ENCODE data around the gene STARD13.

STARD13 gene

DNA sequence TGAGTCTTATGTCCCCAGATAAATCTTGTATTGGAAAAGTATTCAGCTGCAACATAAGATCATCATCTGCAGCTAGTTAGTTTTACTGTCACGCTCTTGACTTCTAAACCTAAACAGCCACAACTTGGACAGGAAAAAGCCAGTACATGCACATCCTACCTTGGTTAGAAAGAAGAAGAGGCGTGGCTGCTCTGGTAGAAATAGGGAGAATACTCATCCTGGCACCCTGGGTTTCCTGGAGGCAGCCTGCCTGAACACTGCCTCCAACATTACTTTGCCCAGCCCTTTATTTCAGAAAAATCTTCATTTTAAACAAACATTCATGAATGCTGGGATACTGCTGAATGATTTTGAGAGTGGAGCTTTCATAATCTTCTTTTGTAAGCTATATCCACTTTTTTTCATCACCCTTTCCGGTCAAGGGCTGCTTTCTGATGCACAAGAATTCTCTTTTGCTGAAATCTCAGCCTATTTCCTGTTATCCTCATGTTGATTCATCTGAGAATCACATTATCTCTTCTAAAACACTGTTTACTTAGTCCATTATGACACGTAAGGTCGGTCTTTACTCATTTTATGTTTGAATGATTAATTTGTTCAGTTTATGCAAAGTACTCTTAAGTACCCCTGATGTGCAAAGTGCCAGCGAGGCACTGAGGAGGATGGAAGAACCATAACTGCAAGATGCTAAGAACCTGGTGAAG lies 55.2 kb downstream of the STARD13 start:
- H3K36me3 ChIP-seq (ENCODE audit: low read length) = no peaks in the 10 kb centered on the region
- H3K4me2 ChIP-seq (ENCODE audit: low read depth, low read length, poor library complexity, severe bottlenecking) = no peak overlapping the region
- no peaks in the 10 kb centered on the region for H3F3A ChIP-seq (ENCODE audit: insufficient read depth)
- H3K27ac ChIP-seq (ENCODE audit: low read depth, low read length) = no peak overlapping the region
- no peak overlapping the region for H3K4me3 ChIP-seq (ENCODE audit: insufficient read depth, low read length, poor library complexity, severe bottlenecking)
- no peaks in the 10 kb centered on the region for H4K20me1 ChIP-seq (ENCODE audit: low read depth, low read length)
- no peak overlapping the region for H3K9ac ChIP-seq (ENCODE audit: low read length)
- no peaks in the 10 kb centered on the region for H3K79me2 ChIP-seq (ENCODE audit: insufficient read depth, low read length)
- H2AFZ ChIP-seq (ENCODE audit: low read depth, low read length, severe bottlenecking) = no peak overlapping the region
- H3K9me3 ChIP-seq (ENCODE audit: insufficient read depth, low read length) = no peaks in the 10 kb centered on the region
- H3K9me2 ChIP-seq (replicated peaks; ENCODE audit: insufficient read depth, low read length) = no peaks in the 10 kb centered on the region
- no peaks in the 10 kb centered on the region for H3K27me3 ChIP-seq (ENCODE audit: low read length)
- TF ChIP-seq EZH2phosphoT487 (conservative IDR thresholded peaks at IDR 0.05; ENCODE audit: low read length) = no peak
- TF ChIP-seq, protein P1, sequence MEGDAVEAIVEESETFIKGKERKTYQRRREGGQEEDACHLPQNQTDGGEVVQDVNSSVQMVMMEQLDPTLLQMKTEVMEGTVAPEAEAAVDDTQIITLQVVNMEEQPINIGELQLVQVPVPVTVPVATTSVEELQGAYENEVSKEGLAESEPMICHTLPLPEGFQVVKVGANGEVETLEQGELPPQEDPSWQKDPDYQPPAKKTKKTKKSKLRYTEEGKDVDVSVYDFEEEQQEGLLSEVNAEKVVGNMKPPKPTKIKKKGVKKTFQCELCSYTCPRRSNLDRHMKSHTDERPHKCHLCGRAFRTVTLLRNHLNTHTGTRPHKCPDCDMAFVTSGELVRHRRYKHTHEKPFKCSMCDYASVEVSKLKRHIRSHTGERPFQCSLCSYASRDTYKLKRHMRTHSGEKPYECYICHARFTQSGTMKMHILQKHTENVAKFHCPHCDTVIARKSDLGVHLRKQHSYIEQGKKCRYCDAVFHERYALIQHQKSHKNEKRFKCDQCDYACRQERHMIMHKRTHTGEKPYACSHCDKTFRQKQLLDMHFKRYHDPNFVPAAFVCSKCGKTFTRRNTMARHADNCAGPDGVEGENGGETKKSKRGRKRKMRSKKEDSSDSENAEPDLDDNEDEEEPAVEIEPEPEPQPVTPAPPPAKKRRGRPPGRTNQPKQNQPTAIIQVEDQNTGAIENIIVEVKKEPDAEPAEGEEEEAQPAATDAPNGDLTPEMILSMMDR (IDR thresholded peaks at IDR 0.05; ENCODE audit: insufficient read depth, low read length, poor library complexity, severe bottlenecking) = no peak

DNA sequence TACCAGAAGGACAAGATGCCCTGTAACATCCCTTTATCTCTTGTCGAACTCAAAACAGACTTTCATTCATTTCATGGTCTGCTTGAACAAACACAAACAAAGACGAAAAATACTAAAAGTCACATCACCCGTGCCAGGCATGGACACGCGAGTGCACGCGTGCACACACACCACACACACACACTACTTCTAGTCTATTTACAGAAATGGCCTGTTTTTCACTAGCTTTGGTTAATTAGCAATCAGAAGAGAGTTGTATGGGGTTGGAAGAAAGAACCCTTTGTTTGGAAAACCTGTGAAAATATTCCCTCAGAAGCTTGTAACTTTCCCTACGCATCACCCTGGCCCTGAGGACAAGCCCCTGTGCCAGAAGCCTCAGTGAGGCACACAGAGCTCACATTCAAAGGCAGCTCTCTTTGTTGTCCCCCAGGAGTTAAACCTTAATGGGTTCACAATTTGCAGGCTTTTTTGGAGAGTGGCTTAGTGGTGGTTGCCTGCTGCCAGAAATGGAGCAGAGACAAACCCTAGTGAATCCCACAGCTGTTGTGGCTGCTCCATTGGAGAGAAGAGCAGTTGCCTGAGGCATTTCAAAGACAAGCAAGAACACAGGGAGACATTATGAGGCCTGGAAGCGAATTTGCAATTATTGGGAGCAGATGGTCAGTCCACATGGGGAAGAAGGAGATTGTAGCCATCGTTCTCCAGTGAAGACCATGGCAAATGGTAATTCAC lies 55.9 kb downstream of the STARD13 start:
- no peaks in the 10 kb centered on the region for H4K20me1 ChIP-seq (ENCODE audit: low read depth, low read length)
- no peak overlapping the region for H3K4me3 ChIP-seq (ENCODE audit: insufficient read depth, low read length, poor library complexity, severe bottlenecking)
- no peak overlapping the region for H3K4me2 ChIP-seq (ENCODE audit: low read depth, low read length, poor library complexity, severe bottlenecking)
- no peak overlapping the region for H3K9ac ChIP-seq (ENCODE audit: low read length)
- no peaks in the 10 kb centered on the region for H3K36me3 ChIP-seq (ENCODE audit: low read length)
- no peaks in the 10 kb centered on the region for H3F3A ChIP-seq (ENCODE audit: insufficient read depth)
- no peak overlapping the region for H3K27ac ChIP-seq (ENCODE audit: low read depth, low read length)
- no peaks in the 10 kb centered on the region for H3K9me2 ChIP-seq (replicated peaks; ENCODE audit: insufficient read depth, low read length)
- TF ChIP-seq, protein P1 (IDR thresholded peaks at IDR 0.05; ENCODE audit: insufficient read depth, low read length, poor library complexity, severe bottlenecking) = no peak
- TF ChIP-seq EZH2phosphoT487 (conservative IDR thresholded peaks at IDR 0.05; ENCODE audit: low read length) = no peak
- H3K9me3 ChIP-seq (ENCODE audit: insufficient read depth, low read length) = no peaks in the 10 kb centered on the region
- H3K27me3 ChIP-seq (ENCODE audit: low read length) = no peaks in the 10 kb centered on the region
- no peak overlapping the region for H2AFZ ChIP-seq (ENCODE audit: low read depth, low read length, severe bottlenecking)
- H3K79me2 ChIP-seq (ENCODE audit: insufficient read depth, low read length) = no peaks in the 10 kb centered on the region

DNA sequence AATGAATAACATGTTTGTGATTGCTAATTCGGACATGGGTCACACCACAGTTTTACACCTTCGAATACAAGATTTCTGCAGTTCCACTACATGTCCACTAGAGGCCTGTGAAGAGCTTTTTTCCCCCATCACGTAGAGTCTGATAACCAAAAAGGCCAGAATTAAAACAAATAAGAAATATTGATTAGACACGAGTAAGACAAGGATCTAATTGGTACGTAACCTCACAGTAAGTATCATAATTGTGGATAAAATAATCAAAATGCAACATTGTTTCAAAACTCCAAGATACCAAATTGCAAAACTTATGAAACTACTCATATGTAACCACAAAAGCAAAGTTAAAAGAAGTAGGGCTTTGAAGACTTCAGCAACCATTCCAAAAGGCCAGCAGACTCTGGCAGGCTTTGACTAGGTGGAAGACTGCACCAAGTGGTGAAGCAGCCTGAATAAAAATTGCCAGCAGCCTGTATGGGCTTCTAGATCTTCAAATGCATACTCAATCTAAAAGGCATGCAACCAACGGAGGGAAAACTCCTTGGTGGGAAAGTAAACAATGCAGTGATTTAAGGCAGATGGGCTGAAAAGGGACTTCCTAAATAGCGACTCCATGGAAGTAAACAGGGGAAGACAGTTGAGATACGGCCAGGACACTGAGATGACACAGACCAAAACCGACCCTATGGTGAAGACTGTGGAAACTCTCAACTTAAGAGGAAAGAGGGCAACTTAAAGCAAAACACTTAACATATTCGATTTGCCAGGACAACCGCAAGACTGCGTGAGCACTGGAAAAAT lies 56.7 kb downstream of the STARD13 start:
- Histone ChIP-seq H3K79me2 (ENCODE audit: insufficient read depth, low read length) (no peaks in the 10 kb centered on the region), H3K9me2 (replicated peaks; ENCODE audit: insufficient read depth, low read length) (no peaks in the 10 kb centered on the region), H4K20me1 (ENCODE audit: low read depth, low read length) (no peaks in the 10 kb centered on the region), H3K9ac (ENCODE audit: low read length) (no peak overlapping the region), H3K9me3 (ENCODE audit: insufficient read depth, low read length) (no peaks in the 10 kb centered on the region), H3K4me3 (ENCODE audit: insufficient read depth, low read length, poor library complexity, severe bottlenecking) (no peak overlapping the region), H3K36me3 (ENCODE audit: low read length) (no peaks in the 10 kb centered on the region), H3K4me2 (ENCODE audit: low read depth, low read length, poor library complexity, severe bottlenecking) (no peak overlapping the region), H3K27me3 (ENCODE audit: low read length) (no peaks in the 10 kb centered on the region), H3F3A (ENCODE audit: insufficient read depth) (no peaks in the 10 kb centered on the region), H3K27ac (ENCODE audit: low read depth, low read length) (no peak overlapping the region), H2AFZ (ENCODE audit: low read depth, low read length, severe bottlenecking) (no peak overlapping the region)
- TF ChIP-seq, protein P1 (IDR thresholded peaks at IDR 0.05; ENCODE audit: insufficient read depth, low read length, poor library complexity, severe bottlenecking) = peak; percentile 88
- no peak for TF ChIP-seq EZH2phosphoT487 (conservative IDR thresholded peaks at IDR 0.05; ENCODE audit: low read length)
